HS-5 (cell line): ENCODE data around the gene TMEM79.

Experiments
- DNase-seq: peaks from one replicate; pipeline ENCODE4 v3.0.0-alpha.2; 2012; ENCODE audit warnings: low read depth

The TMEM79 gene

GRCh38 chr1:156262461-156263287 is 21.5 kb upstream of the TMEM79 start:
- peak; percentile 83 for DNase-seq

GRCh38 chr1:156263288-156263655 is 20.9 kb upstream of the TMEM79 start:
- DNase-seq: no peak

GRCh38 chr1:156266051-156266450 is 18.1 kb upstream of the TMEM79 start:
- no peak for DNase-seq

- DNase-seq: no peak
These were observed 15.8 kb upstream of the TMEM79 start for GRCh38 chr1:156268336-156268735.

- no peak for DNase-seq
These were observed 13.8 kb upstream of the TMEM79 start for GRCh38 chr1:156270314-156270713.

GRCh38 chr1:156276532-156276931 is 7.6 kb upstream of the TMEM79 start:
- DNase-seq: no peak

- no peak for DNase-seq
These were observed 7.2 kb upstream of the TMEM79 start for GRCh38 chr1:156276966-156277381.

- no peak for DNase-seq
These were observed 4.3 kb upstream of the TMEM79 start for GRCh38 chr1:156279837-156280236.

GRCh38 chr1:156281281-156281680 is 2.8 kb upstream of the TMEM79 start:
- no peak for DNase-seq

GRCh38 chr1:156281693-156282478 is 2.2 kb upstream of the TMEM79 start:
- no peak for DNase-seq

- DNase-seq: peak; percentile 96
These were observed 1.5 kb upstream of the TMEM79 start, which contains the start of gene SMG5 for GRCh38 chr1:156282479-156283222. Gene SMG5 (minus strand): TSS chr1:156282825. CDS start chr1:156282680, 145 bp downstream.

GRCh38 chr1:156283521-156283920 is 604 bp upstream of the TMEM79 start:
- DNase-seq: no peak

- DNase-seq: no peak
These were observed 632 bp downstream of the TMEM79 start for GRCh38 chr1:156284757-156285156.

- no peak for DNase-seq
These were observed 1.3 kb downstream of the TMEM79 start for GRCh38 chr1:156285437-156285836.

- DNase-seq: no peak
These were observed 1.9 kb downstream of the TMEM79 start for GRCh38 chr1:156286061-156286460.

GRCh38 chr1:156289857-156290256 is 5.7 kb downstream of the TMEM79 start:
- no peak for DNase-seq

- no peak for DNase-seq
These were observed 7.3 kb downstream of the TMEM79 start for GRCh38 chr1:156291226-156292061.

- no peak for DNase-seq
These were observed 8.9 kb downstream of the TMEM79 start for GRCh38 chr1:156293098-156293434.

- no peak for DNase-seq
These were observed 9.8 kb downstream of the TMEM79 start for GRCh38 chr1:156293895-156294294.

GRCh38 chr1:156295391-156295947 is 11.3 kb downstream of the TMEM79 start, which contains the start of gene GLMP:
Gene GLMP (minus strand): TSS chr1:156295679. CDS start chr1:156295645, 34 bp downstream.
- DNase-seq: no peak

- DNase-seq: no peak
These were observed 14.8 kb downstream of the TMEM79 start, which contains the start of gene VHLL for GRCh38 chr1:156298852-156299357. Gene VHLL (minus strand): TSS chr1:156299307. CDS start chr1:156299189, 118 bp downstream.
